ENCODE measurements around the gene NOP9.
A peak's percentile ranks its signal among the peaks of the same experiment; 100 is the strongest.
"Not testable (repeated sequence)": the region's sequence is repeated elsewhere in the genome, so short reads cannot be mapped to it uniquely, and the experiment has no call there.

NOP9 gene

DNA sequence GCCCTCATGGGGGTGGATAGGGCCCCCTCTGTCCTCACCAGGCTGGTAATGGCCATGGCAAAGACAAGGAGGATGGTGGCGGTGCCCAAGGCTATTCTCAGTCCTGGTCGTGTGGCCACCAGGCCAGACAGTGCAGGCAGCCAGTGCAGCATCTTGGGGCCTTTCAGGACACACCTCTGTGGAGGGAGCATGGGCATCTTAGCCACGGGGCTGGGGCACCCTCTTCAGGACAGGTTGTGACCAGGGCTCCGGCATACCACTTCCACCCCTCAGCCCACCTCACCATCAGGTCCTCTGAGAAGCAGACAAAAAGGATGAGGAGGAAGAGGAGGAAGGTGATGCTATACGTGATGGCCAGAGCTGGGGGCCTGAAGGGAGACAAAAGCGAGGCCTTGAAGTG is 24.4 kb downstream of the NOP9 start:
- Histone ChIP-seq H3K4me1 (ENCODE audit: insufficient read depth, low read length) (no peaks in the 10 kb centered on the region), H3K27ac (ENCODE audit: low read depth, low read length) (no peak overlapping the region), H3K9me3 (ENCODE audit: insufficient read depth, low read depth, low read length) (no peaks in the 10 kb centered on the region), H3K9ac (ENCODE audit: low read depth, low read length) (no peak overlapping the region), H3K36me3 (ENCODE audit: insufficient read depth, low read length) (no peaks in the 10 kb centered on the region), H3K27me3 (ENCODE audit: insufficient read depth, low read length) (peaks cover 28% of the 10 kb centered on the region), H3K4me3 (ENCODE audit: low read length) (no peak overlapping the region)
- 80% methylated on average over 5 of the region's 6 CpGs for WGBS

DNA sequence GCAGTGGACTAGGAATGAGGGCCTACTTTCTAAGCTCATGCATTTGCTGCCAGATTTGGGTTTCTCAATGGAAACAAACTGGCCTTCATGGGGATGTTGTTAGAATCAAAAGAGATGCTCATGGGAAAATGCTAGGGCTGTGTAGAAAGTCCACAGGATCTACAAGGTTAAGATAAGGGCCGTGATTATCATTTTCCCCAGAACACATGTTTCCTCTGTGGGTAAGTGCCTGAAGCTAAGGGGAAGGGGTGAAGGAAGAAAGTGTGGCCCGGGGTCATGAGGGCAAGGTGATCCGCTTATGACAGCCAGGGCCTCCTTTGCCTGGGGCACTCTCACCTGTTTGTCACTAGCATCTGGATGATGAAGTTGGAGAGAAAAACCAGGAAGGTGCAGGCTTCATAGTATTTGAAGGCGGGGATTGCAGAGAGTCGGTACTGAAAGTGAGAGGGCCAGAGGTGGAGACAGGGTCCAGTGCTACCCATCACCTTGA is 25.4 kb downstream of the NOP9 start:
- Histone ChIP-seq H3K4me3 (ENCODE audit: low read length) (no peak overlapping the region), H3K27ac (ENCODE audit: low read depth, low read length) (no peak overlapping the region), H3K27me3 (ENCODE audit: insufficient read depth, low read length) (peaks cover 27% of the 10 kb centered on the region), H3K9ac (ENCODE audit: low read depth, low read length) (no peak overlapping the region), H3K36me3 (ENCODE audit: insufficient read depth, low read length) (no peaks in the 10 kb centered on the region), H3K4me1 (ENCODE audit: insufficient read depth, low read length) (no peaks in the 10 kb centered on the region), H3K9me3 (ENCODE audit: insufficient read depth, low read depth, low read length) (no peaks in the 10 kb centered on the region)
- WGBS, result 93% methylated on average over 5 of the region's 5 CpGs

DNA sequence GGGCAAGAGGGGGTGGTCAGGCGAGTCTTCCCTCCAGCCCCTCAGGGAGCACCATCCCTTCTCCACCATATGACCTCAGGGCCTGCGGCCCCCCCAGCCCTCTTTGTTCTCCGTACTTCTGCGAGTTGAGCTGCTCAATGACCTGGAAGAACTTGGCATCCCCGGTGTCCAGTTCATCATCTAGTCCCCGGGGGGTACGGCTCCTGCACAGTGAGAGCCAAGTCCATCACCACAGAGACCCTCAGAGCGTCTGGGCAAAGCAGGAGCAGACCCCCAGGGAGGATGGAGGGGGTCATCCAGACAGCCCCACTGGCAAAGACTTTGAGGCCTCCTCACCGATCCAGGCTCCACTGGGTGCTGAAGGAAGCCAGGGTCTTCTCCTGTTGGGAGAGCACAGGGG is 26.3 kb downstream of the NOP9 start:
- H3K36me3 ChIP-seq (ENCODE audit: insufficient read depth, low read length), result no peaks in the 10 kb centered on the region
- H3K4me1 ChIP-seq (ENCODE audit: insufficient read depth, low read length), result no peaks in the 10 kb centered on the region
- no peaks in the 10 kb centered on the region for H3K9me3 ChIP-seq (ENCODE audit: insufficient read depth, low read depth, low read length)
- H3K27ac ChIP-seq (ENCODE audit: low read depth, low read length), result no peak overlapping the region
- no peak overlapping the region for H3K4me3 ChIP-seq (ENCODE audit: low read length)
- peaks cover 28% of the 10 kb centered on the region for H3K27me3 ChIP-seq (ENCODE audit: insufficient read depth, low read length)
- 84% methylated on average over 9 of the region's 9 CpGs for WGBS
- H3K9ac ChIP-seq (ENCODE audit: low read depth, low read length), result no peak overlapping the region

DNA sequence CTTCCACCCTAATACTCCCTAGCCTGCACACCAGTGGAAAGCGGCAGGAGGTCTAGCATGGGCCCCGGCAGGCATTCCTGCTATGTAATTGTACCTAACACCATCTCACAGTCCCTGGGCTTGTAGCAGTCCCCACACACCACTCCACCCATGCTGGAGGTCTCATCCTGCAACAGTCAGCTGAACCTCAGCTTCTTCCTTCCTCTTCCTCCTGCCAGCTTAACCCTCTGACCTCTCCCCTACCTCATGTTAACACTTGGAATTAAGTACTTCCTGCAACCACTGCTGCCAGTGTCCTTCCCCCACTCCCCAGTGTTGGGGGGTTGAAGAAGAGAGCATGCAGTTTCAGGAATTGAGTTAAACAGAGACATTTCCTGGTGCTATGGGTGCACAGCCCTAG is 27.7 kb downstream of the NOP9 start:
- Histone ChIP-seq H3K27ac (ENCODE audit: low read depth, low read length) (no peak overlapping the region), H3K4me3 (ENCODE audit: low read length) (no peak overlapping the region)

GRCh38 chr14:24327914-24328313 is 28.3 kb downstream of the NOP9 start:
- not testable (repeated sequence) for H3K36me3 ChIP-seq (ENCODE audit: insufficient read depth, low read length); H3K4me1 ChIP-seq (ENCODE audit: insufficient read depth, low read length); H3K9ac ChIP-seq (ENCODE audit: low read depth, low read length); H3K9me3 ChIP-seq (ENCODE audit: insufficient read depth, low read depth, low read length); H3K4me3 ChIP-seq (ENCODE audit: low read length); H3K27ac ChIP-seq (ENCODE audit: low read depth, low read length)
- H3K27me3 ChIP-seq (ENCODE audit: insufficient read depth, low read length), result peaks cover 48% of the 10 kb centered on the region
- 4% methylated on average over 9 of the region's 9 CpGs for WGBS

More for the DNA sequence above, 27.7 kb downstream of the NOP9 start:
- Histone ChIP-seq H3K9me3 (ENCODE audit: insufficient read depth, low read depth, low read length) (no peaks in the 10 kb centered on the region), H3K27me3 (ENCODE audit: insufficient read depth, low read length) (peaks cover 42% of the 10 kb centered on the region), H3K9ac (ENCODE audit: low read depth, low read length) (no peak overlapping the region), H3K36me3 (ENCODE audit: insufficient read depth, low read length) (no peaks in the 10 kb centered on the region), H3K4me1 (ENCODE audit: insufficient read depth, low read length) (no peaks in the 10 kb centered on the region)
- 91% methylated on average over 2 of the region's 2 CpGs for WGBS

- WGBS, result 89% methylated on average over 12 of the region's 12 CpGs
- Histone ChIP-seq H3K9ac (ENCODE audit: low read depth, low read length) (no peak overlapping the region), H3K27ac (ENCODE audit: low read depth, low read length) (no peak overlapping the region), H3K36me3 (ENCODE audit: insufficient read depth, low read length) (no peaks in the 10 kb centered on the region), H3K4me3 (ENCODE audit: low read length) (no peak overlapping the region), H3K27me3 (ENCODE audit: insufficient read depth, low read length) (peaks cover 60% of the 10 kb centered on the region), H3K9me3 (ENCODE audit: insufficient read depth, low read depth, low read length) (no peaks in the 10 kb centered on the region), H3K4me1 (ENCODE audit: insufficient read depth, low read length) (no peaks in the 10 kb centered on the region)
Observed at GRCh38 chr14:24329073-24329663, 29.5 kb downstream of the NOP9 start.

- Histone ChIP-seq H3K36me3 (ENCODE audit: insufficient read depth, low read length) (no peaks in the 10 kb centered on the region), H3K4me3 (ENCODE audit: low read length) (no peak overlapping the region), H3K9me3 (ENCODE audit: insufficient read depth, low read depth, low read length) (no peaks in the 10 kb centered on the region), H3K4me1 (ENCODE audit: insufficient read depth, low read length) (no peaks in the 10 kb centered on the region), H3K27me3 (ENCODE audit: insufficient read depth, low read length) (peaks cover 66% of the 10 kb centered on the region), H3K9ac (ENCODE audit: low read depth, low read length) (no peak overlapping the region), H3K27ac (ENCODE audit: low read depth, low read length) (no peak overlapping the region)
- WGBS, result 92% methylated on average over 9 of the region's 9 CpGs
Observed at GRCh38 chr14:24329736-24330135, 30.1 kb downstream of the NOP9 start.

- H3K27ac ChIP-seq (ENCODE audit: low read depth, low read length), result no peak overlapping the region
- peaks cover 80% of the 10 kb centered on the region for H3K27me3 ChIP-seq (ENCODE audit: insufficient read depth, low read length)
- H3K4me1 ChIP-seq (ENCODE audit: insufficient read depth, low read length), result no peaks in the 10 kb centered on the region
- no peaks in the 10 kb centered on the region for H3K36me3 ChIP-seq (ENCODE audit: insufficient read depth, low read length)
- no peak overlapping the region for H3K4me3 ChIP-seq (ENCODE audit: low read length)
- H3K9me3 ChIP-seq (ENCODE audit: insufficient read depth, low read depth, low read length), result no peaks in the 10 kb centered on the region
- 86% methylated on average over 10 of the region's 10 CpGs for WGBS
- H3K9ac ChIP-seq (ENCODE audit: low read depth, low read length), result no peak overlapping the region
Observed at GRCh38 chr14:24330973-24331674, 31.5 kb downstream of the NOP9 start.

DNA sequence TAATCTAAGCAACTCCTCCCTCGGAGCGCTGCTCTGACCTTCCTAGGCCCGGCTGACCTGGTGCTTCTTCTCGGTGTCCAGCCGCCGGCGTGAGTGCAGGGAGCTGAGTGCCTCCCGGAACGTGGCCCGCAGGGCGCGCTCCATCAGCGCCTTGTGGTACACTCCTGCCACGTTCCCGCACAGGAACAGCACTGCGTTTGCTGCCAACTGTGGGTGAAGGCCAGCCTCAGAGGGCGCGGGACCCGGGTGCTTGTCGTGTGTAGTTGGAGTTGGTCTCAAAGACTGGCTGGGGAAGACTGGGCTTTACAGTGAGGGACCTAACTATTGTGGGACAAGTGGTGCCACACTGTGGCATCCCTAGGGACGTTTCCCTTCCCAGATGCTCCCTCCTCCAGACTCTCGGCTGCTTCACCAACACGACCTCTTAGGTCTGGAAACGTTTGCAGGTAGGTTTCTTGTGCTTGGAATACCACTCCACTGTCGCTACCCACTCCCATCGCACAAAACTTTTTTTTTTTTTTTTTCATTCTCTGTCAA is 32.1 kb downstream of the NOP9 start:
- Histone ChIP-seq H3K27me3 (ENCODE audit: insufficient read depth, low read length) (peaks cover 87% of the 10 kb centered on the region), H3K9me3 (ENCODE audit: insufficient read depth, low read depth, low read length) (no peaks in the 10 kb centered on the region), H3K27ac (ENCODE audit: low read depth, low read length) (no peak overlapping the region), H3K4me3 (ENCODE audit: low read length) (peak overlapping the region; percentile 49; the same call in 1 of the 2 replicates), H3K9ac (ENCODE audit: low read depth, low read length) (no peak overlapping the region), H3K36me3 (ENCODE audit: insufficient read depth, low read length) (no peaks in the 10 kb centered on the region), H3K4me1 (ENCODE audit: insufficient read depth, low read length) (no peaks in the 10 kb centered on the region)
- WGBS, result 70% methylated on average over 26 of the region's 26 CpGs

DNA sequence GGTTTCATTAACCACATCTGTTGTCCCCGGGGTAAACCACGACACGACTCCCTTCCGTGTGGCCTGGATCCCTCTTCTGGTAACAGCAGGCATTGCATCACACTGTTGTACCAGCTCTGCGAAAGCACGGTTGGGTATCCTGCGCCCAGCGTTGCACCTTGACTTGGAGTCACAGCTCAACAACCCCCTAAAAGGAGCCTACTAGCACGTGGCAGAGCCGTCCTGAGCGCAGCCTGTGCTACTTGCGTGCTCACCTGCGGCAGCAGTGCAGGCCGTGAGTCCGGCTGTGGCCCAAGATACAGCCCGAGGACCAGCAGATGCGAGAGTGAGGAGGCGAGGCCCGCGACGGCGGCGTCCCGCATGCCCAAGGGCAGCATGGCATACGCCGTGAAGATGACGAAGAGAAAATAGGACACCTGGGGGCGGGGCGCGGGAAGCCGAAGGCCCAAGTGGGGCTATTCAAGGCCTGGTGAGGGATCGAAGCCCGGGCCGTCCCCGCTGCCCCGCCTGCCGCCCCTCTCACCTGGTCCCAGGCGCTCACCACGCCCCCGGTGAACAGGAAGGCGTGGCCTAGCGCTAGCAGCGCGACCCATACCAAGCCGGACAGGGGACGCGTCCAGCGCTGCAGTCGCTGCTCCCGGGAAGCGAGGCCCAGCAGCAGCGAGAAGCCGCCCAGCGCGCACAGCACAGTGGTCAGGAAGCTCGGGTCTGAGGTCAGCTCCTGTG is 32.8 kb downstream of the NOP9 start:
- Histone ChIP-seq H3K27ac (ENCODE audit: low read depth, low read length) (no peak overlapping the region), H3K36me3 (ENCODE audit: insufficient read depth, low read length) (no peaks in the 10 kb centered on the region), H3K9me3 (ENCODE audit: insufficient read depth, low read depth, low read length) (no peaks in the 10 kb centered on the region), H3K9ac (ENCODE audit: low read depth, low read length) (no peak overlapping the region; the same call in 1 of the 2 replicates), H3K4me1 (ENCODE audit: insufficient read depth, low read length) (no peaks in the 10 kb centered on the region), H3K4me3 (ENCODE audit: low read length) (peak overlapping the region; percentile 49), H3K27me3 (ENCODE audit: insufficient read depth, low read length) (peaks cover 88% of the 10 kb centered on the region)
- 3% methylated on average over 56 of the region's 56 CpGs for WGBS
